OCI-LY1 (cell line): ENCODE measurements around the gene DIP2A.

Experiments used
- CTCF ChIP-seq: fragments of 200-600 bp; sonication (generic), shearing (Covaris generic); IDR thresholded peaks from 2 replicates; pipeline ENCODE4 v1.5.1; 2017; ENCODE audit warnings: mild to moderate bottlenecking, antibody characterized with exemption, low read length, moderate library complexity, mixed read lengths
- EZH2 ChIP-seq: fragments of 200-600 bp; sonication (generic), shearing (Covaris generic); IDR thresholded peaks from 2 replicates; pipeline ENCODE4 v1.8.0; 2017; ENCODE audit warnings: borderline replicate concordance, mixed run types, mild to moderate bottlenecking, antibody characterized with exemption, low read length, moderate library complexity, mixed read lengths

- TF ChIP-seq EZH2: no peak
- no peak for TF ChIP-seq CTCF
These were observed 102.1 kb downstream of the DIP2A start for GRCh38 chr21:46560568-46561444.
